Measurements from ENCODE around the gene PHACTR3.

Gene PHACTR3

DNA sequence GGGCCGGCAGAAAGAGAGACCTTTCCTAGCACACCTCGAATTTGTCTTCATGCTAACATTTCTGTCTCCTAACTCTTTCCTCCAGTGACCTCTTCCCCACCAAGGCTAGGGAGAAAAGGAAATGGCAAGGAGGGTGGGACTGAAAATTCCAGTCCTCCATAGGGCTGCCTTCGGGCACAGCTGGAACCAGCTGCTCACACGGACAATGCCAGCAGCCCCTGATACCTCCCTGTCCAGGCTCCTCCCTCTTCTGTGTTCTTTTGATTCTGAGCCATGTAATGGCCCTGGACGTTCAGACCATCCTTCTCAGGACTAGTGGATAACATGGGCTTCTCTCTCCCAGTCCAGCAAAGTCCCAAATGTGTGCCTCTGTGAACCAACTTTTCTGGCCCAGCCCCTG, 29.1 kb upstream of the PHACTR3 start:
- no peak for DNase-seq

- no peak for DNase-seq
Measured at GRCh38 chr20:59575653-59576052, 28.7 kb upstream of the PHACTR3 start.

GRCh38 chr20:59576216-59576953, 28.0 kb upstream of the PHACTR3 start:
- DNase-seq, result no peak

DNA sequence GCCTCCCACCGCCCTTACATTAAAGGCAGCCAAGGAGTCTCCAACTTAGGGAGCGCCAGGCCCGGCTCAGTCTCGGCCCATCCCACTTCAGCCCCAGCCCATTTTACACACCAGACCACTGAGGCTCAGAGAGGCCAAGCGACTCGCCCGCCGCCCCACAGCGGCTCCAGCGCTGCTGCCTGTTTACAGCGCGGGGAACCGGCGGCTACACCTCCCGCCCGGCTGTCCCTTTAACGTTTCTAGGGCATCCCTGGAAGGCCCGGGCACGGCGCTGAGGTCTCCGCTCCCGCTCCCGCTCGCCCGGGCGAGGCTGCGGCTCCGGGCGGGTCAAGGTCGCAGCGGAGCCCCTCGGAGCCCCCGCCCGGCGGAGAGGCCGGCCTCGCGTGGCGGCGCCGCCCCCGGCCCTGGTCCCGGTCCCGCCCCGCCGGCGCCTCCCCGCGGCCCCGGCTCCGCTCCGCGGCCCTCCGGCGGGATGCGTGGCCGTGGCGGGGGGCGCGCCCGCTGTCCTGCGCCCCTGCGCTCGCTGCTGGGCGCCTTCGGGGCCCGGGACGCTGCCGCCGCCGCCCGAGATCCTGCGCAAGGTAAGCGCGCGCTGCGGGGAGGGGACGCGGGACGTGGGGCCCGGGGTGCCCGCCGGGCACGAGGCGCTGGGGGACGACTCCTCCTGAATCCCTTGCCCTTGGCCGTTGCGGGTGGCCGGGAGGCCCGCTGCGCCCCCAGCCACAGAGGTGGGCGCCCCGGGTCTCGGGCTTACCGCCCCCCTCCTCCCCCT, 27.1 kb upstream of the PHACTR3 start:
- DNase-seq, result no peak

DNA sequence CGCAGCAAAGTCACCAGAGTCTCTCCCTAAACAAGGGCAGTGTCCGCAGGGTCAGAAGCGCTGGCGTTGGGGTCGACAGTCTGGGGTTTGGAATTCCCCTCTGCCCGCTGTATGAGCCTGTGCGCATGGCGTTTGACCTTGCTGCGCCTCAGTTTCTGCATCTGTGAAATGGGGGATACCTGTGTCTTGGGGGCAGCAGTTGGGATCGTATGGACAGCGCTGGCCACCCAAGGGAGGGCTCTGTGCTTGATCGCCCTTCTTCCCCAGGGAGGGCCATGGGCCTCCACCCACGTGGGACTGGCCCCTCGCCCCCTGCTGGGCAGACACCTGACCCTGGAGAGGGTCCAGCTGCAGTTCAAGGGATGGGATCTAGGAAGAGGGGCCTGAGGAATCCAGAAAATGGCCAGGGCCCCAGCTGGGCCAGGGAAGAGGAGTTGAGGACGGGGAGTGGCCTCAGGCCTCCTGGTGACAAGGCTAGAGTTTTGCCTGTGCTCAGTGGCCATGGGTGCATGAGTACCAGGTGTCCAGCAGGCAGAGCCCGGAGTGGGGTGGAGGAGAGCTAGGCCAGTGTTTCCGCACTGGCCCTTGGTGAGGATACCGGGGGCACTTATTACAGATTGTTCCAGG, 26.4 kb upstream of the PHACTR3 start:
- DNase-seq, result no peak

- DNase-seq, result no peak
Measured at GRCh38 chr20:59578436-59579403, 25.6 kb upstream of the PHACTR3 start.

DNA sequence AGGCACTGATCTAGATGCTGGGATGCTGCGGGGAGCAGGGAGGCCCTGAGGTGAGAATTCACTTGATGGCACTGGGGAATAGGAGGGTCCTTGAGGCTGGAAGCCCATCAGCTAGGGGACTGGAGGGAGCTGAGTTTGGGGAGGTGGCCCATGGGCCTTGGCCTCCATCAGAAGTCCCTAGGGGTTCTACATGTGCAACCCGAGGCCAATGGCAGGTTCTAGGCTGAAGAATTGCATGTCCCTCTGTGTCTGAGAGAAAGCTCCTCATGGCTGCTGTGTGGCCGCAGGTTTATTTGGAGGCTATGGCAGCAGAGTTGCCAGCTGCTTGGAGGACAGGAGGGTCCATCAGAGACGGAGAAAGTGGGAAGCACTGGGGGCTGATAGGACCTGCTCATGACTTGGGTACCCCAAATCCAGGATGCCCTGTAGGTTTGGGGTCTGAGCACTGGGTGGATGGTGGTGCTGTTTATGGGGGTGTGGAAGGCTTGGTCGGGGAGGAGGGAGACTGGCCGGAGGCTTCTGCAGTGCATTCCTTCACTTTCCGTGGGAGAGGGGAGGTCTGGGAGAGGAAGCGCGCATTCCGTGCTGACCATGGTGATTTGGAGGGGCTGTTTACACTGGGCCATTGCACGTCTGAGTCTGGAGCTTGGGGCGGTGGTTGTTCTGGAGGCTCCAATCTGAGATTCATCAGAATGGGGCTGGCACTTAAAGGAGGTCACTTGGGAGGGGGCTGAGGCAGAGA, 24.8 kb upstream of the PHACTR3 start:
- DNase-seq, result no peak

DNA sequence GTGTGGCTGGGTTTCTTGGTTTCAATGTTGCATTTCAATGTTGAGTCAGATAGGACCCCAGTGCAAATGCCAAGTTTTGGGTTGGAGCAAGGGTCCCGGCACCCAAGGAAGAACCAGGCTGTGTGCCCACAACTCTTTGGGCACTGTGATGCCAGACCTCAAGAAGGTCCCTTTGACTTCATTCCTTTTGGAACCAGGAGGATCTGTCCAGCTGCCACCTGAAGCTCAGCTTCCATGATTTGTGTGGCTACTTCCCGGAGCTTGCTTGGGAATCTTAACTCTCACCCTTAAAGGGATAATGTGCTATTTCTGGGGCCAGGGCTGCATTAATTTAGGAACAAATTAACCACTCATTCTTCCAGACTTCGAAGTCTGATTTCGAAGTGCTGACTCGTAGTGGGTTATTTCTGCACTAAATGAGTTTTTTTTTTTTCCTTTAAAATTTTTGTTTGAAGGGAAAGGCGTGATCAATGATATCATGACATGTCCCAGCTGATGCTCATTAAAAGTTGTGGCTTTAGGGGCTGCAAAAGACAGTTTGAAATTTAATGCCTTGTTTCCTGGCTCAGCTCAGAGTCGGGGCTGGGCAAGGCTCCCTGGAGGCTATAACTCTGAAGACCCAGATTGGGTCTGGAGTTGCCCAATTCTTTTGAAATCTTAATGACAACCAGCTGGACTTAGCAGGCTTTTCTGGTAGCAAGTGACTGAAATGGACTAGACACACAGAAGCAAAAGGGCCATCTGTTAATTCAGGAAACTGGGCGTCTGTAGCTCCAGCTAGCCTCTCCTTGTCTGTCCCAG, 24.0 kb upstream of the PHACTR3 start:
- DNase-seq, result no peak

- no peak for DNase-seq
Measured at GRCh38 chr20:59580991-59581401, 23.3 kb upstream of the PHACTR3 start.

DNA sequence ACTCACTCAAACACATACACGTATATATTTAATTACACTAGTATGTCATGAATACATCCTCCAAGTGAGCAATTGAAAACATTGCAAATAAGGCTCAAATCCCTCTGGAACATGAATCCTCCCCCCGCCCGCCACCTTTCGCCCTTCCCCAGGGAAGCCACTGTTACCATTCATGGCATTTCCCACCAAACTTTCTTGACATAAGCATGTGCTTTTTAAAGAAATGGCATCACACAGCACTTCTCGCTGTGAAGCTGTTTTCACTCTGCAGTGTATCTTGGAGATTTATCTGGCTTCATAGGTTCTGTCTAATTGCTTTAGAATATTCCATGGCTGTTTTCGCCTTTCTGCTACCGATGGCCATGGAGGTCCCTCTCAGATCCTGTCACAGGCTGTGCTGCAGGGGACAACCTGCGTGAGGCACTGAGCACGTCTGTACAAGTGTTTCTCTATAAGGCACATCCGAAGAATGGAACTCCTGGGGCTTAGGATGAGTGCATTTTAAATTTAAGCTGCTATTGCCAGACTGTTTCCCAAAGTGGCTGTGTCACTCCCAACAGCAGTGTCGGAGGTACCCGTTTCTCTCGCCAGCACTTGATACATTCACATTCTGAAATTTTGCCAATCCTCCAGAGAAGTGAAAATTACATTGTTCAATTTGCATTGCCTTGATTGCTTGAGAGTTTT, 22.2 kb upstream of the PHACTR3 start:
- DNase-seq, result no peak

DNA sequence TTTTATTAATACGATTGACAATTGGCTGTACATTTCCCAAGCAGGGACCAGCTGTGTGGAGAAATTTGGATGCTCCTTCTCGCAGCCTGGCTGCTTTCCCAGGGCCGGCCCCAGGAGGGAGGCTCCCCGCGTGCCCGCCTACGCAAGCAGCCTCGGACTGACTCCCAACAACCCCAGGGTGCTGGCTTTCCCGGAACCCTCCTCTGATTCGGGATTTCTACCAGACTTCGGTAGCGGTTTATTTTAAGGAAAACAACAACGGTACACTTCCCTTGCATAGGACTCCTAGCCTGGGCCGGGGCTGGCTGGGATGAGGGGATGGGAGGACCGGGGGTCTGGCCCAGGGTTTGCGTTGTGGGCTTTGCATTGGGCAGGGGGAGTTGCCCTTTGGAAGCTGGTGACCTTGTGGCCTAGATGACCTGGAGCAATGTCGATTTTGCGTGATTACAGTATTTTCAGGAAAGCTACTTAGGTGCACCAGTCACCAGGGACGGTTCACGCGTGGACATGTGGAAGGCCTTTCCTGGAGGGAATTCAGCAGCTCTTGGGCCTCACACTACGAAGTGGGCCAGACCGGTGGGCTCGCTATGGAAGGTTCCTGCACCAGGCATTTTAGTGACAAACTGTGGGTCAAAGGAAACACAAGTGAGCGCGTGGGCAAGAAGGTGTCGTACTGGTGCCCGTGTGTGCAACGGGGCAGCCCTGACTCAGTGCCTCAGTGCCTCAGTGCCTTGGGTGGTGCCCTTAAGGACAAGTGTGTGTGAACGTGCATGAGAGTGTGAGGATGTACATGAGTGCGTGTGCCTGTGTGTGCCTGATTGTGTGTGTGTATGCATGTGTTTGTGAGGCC, 20.7 kb upstream of the PHACTR3 start:
- DNase-seq, result no peak

GRCh38 chr20:59584278-59584925, 19.9 kb upstream of the PHACTR3 start:
- DNase-seq, result no peak

GRCh38 chr20:59585714-59586409, 18.5 kb upstream of the PHACTR3 start:
- no peak for DNase-seq

DNA sequence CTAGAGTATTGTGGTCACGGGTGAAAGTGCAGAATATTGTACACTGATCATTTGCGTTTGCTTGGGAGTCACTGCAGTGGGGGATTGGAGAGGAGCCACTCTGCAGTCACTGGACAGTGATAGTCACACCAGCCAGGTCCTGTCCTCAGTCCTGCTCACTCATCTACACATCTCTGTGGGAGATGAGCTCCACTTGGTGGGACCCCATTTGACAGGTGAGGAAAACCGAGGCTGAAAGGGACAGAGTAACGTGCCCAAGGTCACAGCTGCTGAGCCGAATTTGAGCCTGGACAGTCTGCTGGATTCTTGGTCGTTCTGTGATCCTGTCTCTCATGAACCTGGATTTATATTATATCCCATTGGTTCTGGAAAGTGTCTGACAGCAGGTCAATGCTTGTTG, 17.7 kb upstream of the PHACTR3 start:
- DNase-seq, result no peak

- DNase-seq, result no peak
Measured at GRCh38 chr20:59587570-59587969, 16.8 kb upstream of the PHACTR3 start.

- DNase-seq, result no peak
Measured at GRCh38 chr20:59588236-59588855, 16.0 kb upstream of the PHACTR3 start.

DNA sequence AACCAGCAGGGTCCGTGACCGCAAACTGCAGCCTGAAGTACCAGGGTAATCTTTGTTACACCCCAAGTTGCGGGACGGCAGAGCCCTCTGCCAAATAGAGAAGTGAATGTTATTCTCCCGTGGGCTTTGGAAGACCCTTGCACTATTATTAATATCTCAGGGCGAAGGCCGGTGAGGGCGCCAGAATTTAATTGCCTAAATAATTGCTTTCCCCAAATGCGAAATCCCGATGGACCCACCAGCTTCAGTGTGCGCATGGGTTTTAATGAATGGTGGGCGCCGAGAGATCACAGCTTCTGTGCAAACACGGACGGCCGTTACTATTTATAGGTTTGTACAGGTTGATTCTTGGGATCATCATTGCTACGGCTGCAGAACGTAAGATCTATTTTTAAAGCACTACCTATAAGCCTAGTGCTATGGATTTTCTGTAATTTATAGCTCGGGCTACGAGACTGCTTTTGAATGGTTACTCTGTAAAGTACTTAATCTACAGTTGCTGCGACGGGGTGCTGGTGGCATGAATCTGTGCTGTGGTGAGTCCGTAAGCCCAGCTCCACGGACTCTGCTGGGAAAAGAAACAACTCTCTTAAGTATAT, 15.2 kb upstream of the PHACTR3 start:
- DNase-seq, result no peak
